Measurements from ENCODE around the gene FAM240A.

GRCh38 chr3:46574243-46574646, 38.1 kb upstream of the FAM240A start:
- TF ChIP-seq EZH2 (IDR thresholded peaks at IDR 0.05; ENCODE audit: low read length, missing control alignments) (no peak), CTCF (conservative IDR thresholded peaks at IDR 0.05 in 1 of 2, IDR thresholded peaks at IDR 0.05 in 1 of 2; ENCODE audit: low read depth in 1 of 2, low read length in 2 of 2) (no peak)

All from fibroblast of lung (primary cell).